IMR-90 (cell line): Measurements from ENCODE around the gene MORN5. TPM values are rescaled to one million over a fixed set of nuclear protein-coding genes. Genes with fewer than 3 reads are reported as not detected.

Source experiments
- ATAC-seq: fragments of 200-7000 bp; cut with Tn5 transposase; 2 replicates; pipeline ENCODE4 v1.9.1; 2020; ENCODE audit warnings: low read depth, mild to moderate bottlenecking, moderate library complexity
- BruUV-seq: library from RNA; stranded (reverse); fragments of 400-500 nt; replicated peaks from 2 replicates; lab custom pipeline; 2021; lab: Mats Ljungman, UMichigan
- CTCF ChIA-PET: fragments of 300-600 bp; formaldehyde crosslinking; extraction: SDS; loops from one replicate; lab custom pipeline; 2021; ENCODE audit warnings: antibody characterized with exemption; lab: Yijun Ruan, JAX
- POLR2A ChIA-PET: fragments of 300-600 bp; sonication (Branson Sonifier 250); formaldehyde crosslinking; loops from one replicate; lab custom pipeline; 2022; ENCODE audit warnings: antibody characterized with exemption; ENCODE audit not compliant: unreplicated experiment; lab: Charles Lee
- DNase-seq: peaks from one replicate; pipeline ENCODE4 v3.0.0; 2013
- H2AFZ ChIP-seq: replicated peaks from 2 replicates; pipeline ENCODE3; 2013; ENCODE audit warnings: low read length, mild to moderate bottlenecking; ENCODE audit not compliant: poor library complexity
- H2AK5ac ChIP-seq: 2 replicates; pipeline ENCODE4 v1.6.1; 2013; ENCODE audit warnings: low read depth, low read length, inconsistent platforms
- H2AK9ac ChIP-seq: replicated peaks from 2 replicates; pipeline ENCODE3; 2013; ENCODE audit warnings: mild to moderate bottlenecking, low read depth, low read length, moderate library complexity; ENCODE audit not compliant: poor library complexity
- H2BK120ac ChIP-seq: 2 replicates; pipeline ENCODE4 v1.6.1; 2013; ENCODE audit warnings: low read depth, low read length, inconsistent platforms
- H2BK15ac ChIP-seq: 3 replicates; pipeline ENCODE4 v1.6.1; 2013; ENCODE audit warnings: low read depth, low read length, inconsistent platforms
- H2BK20ac ChIP-seq: 2 replicates; pipeline ENCODE4 v1.6.1; 2013; ENCODE audit warnings: low read depth, mild to moderate bottlenecking, inconsistent platforms, low read length, moderate library complexity
- H2BK5ac ChIP-seq: 2 replicates; pipeline ENCODE4 v1.6.1; 2013; ENCODE audit warnings: mild to moderate bottlenecking, low read depth, low read length, inconsistent platforms; ENCODE audit not compliant: poor library complexity, severe bottlenecking
- H3K14ac ChIP-seq: replicated peaks from 2 replicates; pipeline ENCODE4 v1.6.1; 2013; ENCODE audit warnings: low read depth, low read length, inconsistent platforms
- H3K18ac ChIP-seq: 2 replicates; pipeline ENCODE4 v1.6.1; 2013; ENCODE audit warnings: low read depth, low read length, control low read depth
- H3K23ac ChIP-seq: 2 replicates; pipeline ENCODE4 v1.6.1; 2013; ENCODE audit warnings: low read depth, low read length, inconsistent platforms
- H3K27ac ChIP-seq: 2 replicates; pipeline ENCODE4 v1.5.1; 2013; ENCODE audit warnings: mild to moderate bottlenecking, control low read depth, low read length; ENCODE audit not compliant: insufficient read depth
- H3K27me3 ChIP-seq: 2 replicates; pipeline ENCODE4 v1.6.1; 2013; ENCODE audit warnings: low read length; ENCODE audit not compliant: control insufficient read depth, insufficient read depth
- H3K36me3 ChIP-seq: 2 replicates; pipeline ENCODE4 v1.6.1; 2013; ENCODE audit warnings: low read length, mixed read lengths; ENCODE audit not compliant: control insufficient read depth, insufficient read depth
- H3K4ac ChIP-seq: 2 replicates; pipeline ENCODE4 v1.6.1; 2013; ENCODE audit warnings: low read depth, low read length, inconsistent platforms
- H3K4me1 ChIP-seq: 2 replicates; pipeline ENCODE4 v1.6.1; 2013; ENCODE audit warnings: low read length, mixed read lengths; ENCODE audit not compliant: control insufficient read depth, insufficient read depth
- H3K4me2 ChIP-seq: 2 replicates; pipeline ENCODE4 v1.6.1; 2013; ENCODE audit warnings: low read depth, mild to moderate bottlenecking, control low read depth, low read length, moderate library complexity
- H3K4me3 ChIP-seq: 2 replicates; pipeline ENCODE4 v1.5.1; 2013; ENCODE audit warnings: low read depth, mild to moderate bottlenecking, control low read depth, low read length, moderate library complexity; ENCODE audit not compliant: insufficient read depth
- H3K56ac ChIP-seq: 2 replicates; pipeline ENCODE4 v1.6.1; 2013; ENCODE audit warnings: low read length, inconsistent platforms; ENCODE audit not compliant: insufficient read depth; ENCODE audit errors: extremely low read depth
- H3K79me1 ChIP-seq, 2 experiments: 2 replicates each; pipeline ENCODE4 v1.6.1; 2013; ENCODE audit warnings: low read length in 2 of 2, inconsistent platforms in 1 of 2, low read depth in 1 of 2
- H3K9ac ChIP-seq: 2 replicates; pipeline ENCODE4 v1.6.1; 2013; ENCODE audit warnings: low read depth, low read length, control low read depth
- H3K9me1 ChIP-seq: 2 replicates; pipeline ENCODE4 v1.6.1; 2013; ENCODE audit warnings: low read length, inconsistent platforms; ENCODE audit not compliant: insufficient read depth
- H3K9me3 ChIP-seq: 2 replicates; pipeline ENCODE4 v1.6.1; 2013; ENCODE audit warnings: low read length; ENCODE audit not compliant: control insufficient read depth, insufficient read depth
- H4K20me1 ChIP-seq: 2 replicates; pipeline ENCODE4 v1.6.1; 2013; ENCODE audit warnings: low read length, inconsistent platforms; ENCODE audit not compliant: insufficient read depth
- H4K5ac ChIP-seq: 2 replicates; pipeline ENCODE4 v1.6.1; 2013; ENCODE audit warnings: mild to moderate bottlenecking, low read depth, low read length, control low read depth
- H4K8ac ChIP-seq, 2 experiments: 2 replicates each; pipeline ENCODE4 v1.6.1; 2013; ENCODE audit warnings: low read depth in 2 of 2, low read length in 2 of 2, control low read depth in 1 of 2, inconsistent platforms in 1 of 2
- H4K91ac ChIP-seq: 2 replicates; pipeline ENCODE4 v1.6.1; 2013; ENCODE audit warnings: low read depth, low read length, inconsistent platforms; ENCODE audit not compliant: insufficient read depth
- BHLHE40 ChIP-seq: fragments of 150-350 bp; IDR thresholded peaks from 2 replicates; pipeline ENCODE4 v1.6.1; 2016; ENCODE audit warnings: mild to moderate bottlenecking, low read depth, low read length
- CEBPB ChIP-seq: IDR thresholded peaks from 2 replicates; pipeline ENCODE4 v1.6.1; 2012; ENCODE audit warnings: low read depth, low read length, improper control_type of control experiment
- MAFK ChIP-seq: IDR thresholded peaks from 2 replicates; pipeline ENCODE4 v1.6.1; 2012; ENCODE audit warnings: low read depth, low read length, improper control_type of control experiment
- MXI1 ChIP-seq: IDR thresholded peaks from 2 replicates; pipeline ENCODE4 v1.6.1; 2012; ENCODE audit warnings: low read depth, mild to moderate bottlenecking, low read length, moderate library complexity, borderline replicate concordance
- NFE2L2 ChIP-seq: fragments of 150-350 bp; IDR thresholded peaks from 2 replicates; pipeline ENCODE4 v1.6.1; 2016; ENCODE audit warnings: low read depth, mild to moderate bottlenecking, low read length
- RAD21 ChIP-seq: IDR thresholded peaks from 2 replicates; pipeline ENCODE4 v1.6.1; 2012; ENCODE audit warnings: low read length, improper control_type of control experiment
- RCOR1 ChIP-seq: IDR thresholded peaks from 2 replicates; pipeline ENCODE4 v1.6.1; 2012; ENCODE audit warnings: mild to moderate bottlenecking, low read length, improper control_type of control experiment; ENCODE audit not compliant: insufficient replicate concordance
- WGBS, 2 experiments: methylation state at CpG; one replicate each; pipeline versions ENCODE4 v1.1.5 to v1.1.7; 2013; ENCODE audit warnings: missing lambda C conversion rate in 2 of 2; ENCODE audit not compliant: insufficient read length in 1 of 2; ENCODE audit errors: extremely low coverage in 2 of 2; 5-methylcytosine and 5-hydroxymethylcytosine counted together
- dilution Hi-C: fragments of 300-500 bp; cut with HindIII; formaldehyde crosslinking; loops from one replicate; pipeline ENCODE4 v1.14.3; 2018; ENCODE audit warnings: low sequenced_read_pairs; ENCODE audit not compliant: unreplicated experiment
- in situ Hi-C: fragments of 300-500 bp; cut with MboI; formaldehyde crosslinking; loops from 3 replicates; pipeline ENCODE4 v1.14.3; 2019; ENCODE audit warnings: low sequenced_read_pairs, inconsistent platforms, mixed read lengths
- intact Hi-C: fragments of 100-400 bp; cut with micrococcal nuclease; formaldehyde crosslinking; loops from 2 replicates; pipeline ENCODE4 v1.10.0; 2022
- polyA plus RNA-seq, 3 experiments: library from polyadenylated mRNA; depleted of rRNA; stranded (reverse); fragments of >200 nt; gene quantifications; 2 replicates each; pipeline ENCODE4 v1.2.3, GENCODE V29; 2012; ENCODE audit warnings: low replicate concordance in 1 of 3
- total RNA-seq: library from RNA; depleted of rRNA; stranded (reverse); fragments of >200 nt; gene quantifications from 2 replicates; pipeline ENCODE4 v1.2.3, GENCODE V29; 2012
- TF ChIP-seq, protein P1 (sequence below): fragments of 150-350 bp; IDR thresholded peaks from 2 replicates; pipeline ENCODE4 v1.6.1; 2016; ENCODE audit warnings: low read depth, mild to moderate bottlenecking, low read length, moderate library complexity, borderline replicate concordance
- TF ChIP-seq, protein P2 (sequence below): conservative IDR thresholded peaks from 2 replicates; pipeline ENCODE4 v1.5.1; 2012; ENCODE audit warnings: mild to moderate bottlenecking, low read depth, low read length, improper control_type of control experiment

The MORN5 gene
- total and polyA plus RNA-seq, 2 of the 4 experiments (the other 2 are of a cell fraction): not detected

GRCh38 chr9:122127396-122127798 is 32.3 kb upstream of the MORN5 start:
- intact Hi-C loops (no loop called here), dilution Hi-C loops (no loop called here), in situ Hi-C loops (no loop called here)
- Histone ChIP-seq H3K14ac (no peak overlapping the region), H3K4me1 (peaks cover 13% of the 10 kb centered on the region), H2BK15ac (no peak overlapping the region), H2AFZ (peak overlapping the region; percentile 87), H3K27ac (no peak overlapping the region), H3K27me3 (peaks cover 2% of the 10 kb centered on the region; the same call in 1 of the 2 replicates), H3K9me3 (no peaks in the 10 kb centered on the region), H3K79me1 (no peaks in the 10 kb centered on the region), H2AK9ac (peak overlapping the region; percentile 62), H4K20me1 (no peaks in the 10 kb centered on the region), H3K4me2 (no peak overlapping the region), H3K56ac (no peak overlapping the region), H3K36me3 (no peaks in the 10 kb centered on the region), H2BK20ac (no peak overlapping the region), H2AK5ac (peak overlapping the region; percentile 8; the same call in 1 of the 2 replicates), H3K9ac (no peak overlapping the region), H3K23ac (no peak overlapping the region), H3K4ac (0 out of 2 replicates have a peak overlapping the region, but pooled peaks have one; percentile 21), H4K5ac (no peak overlapping the region), H3K4me3 (no peak overlapping the region), H3K18ac (no peak overlapping the region), H3K9me1 (peaks cover 7% of the 10 kb centered on the region), H4K91ac (no peak overlapping the region), H4K8ac (no peak overlapping the region), H2BK5ac (no peak overlapping the region), H2BK120ac (no peak overlapping the region)
- ChIA-PET CTCF (interaction anchor here (0.8 to 3.7 kb wide), 2 partner anchors 28 to 223 kb away, joined by 3 to 43 read pairs; no protein-coding TSS in a partner anchor), POLR2A (no interaction called here)
- no peak for DNase-seq
- TF ChIP-seq, protein P1, sequence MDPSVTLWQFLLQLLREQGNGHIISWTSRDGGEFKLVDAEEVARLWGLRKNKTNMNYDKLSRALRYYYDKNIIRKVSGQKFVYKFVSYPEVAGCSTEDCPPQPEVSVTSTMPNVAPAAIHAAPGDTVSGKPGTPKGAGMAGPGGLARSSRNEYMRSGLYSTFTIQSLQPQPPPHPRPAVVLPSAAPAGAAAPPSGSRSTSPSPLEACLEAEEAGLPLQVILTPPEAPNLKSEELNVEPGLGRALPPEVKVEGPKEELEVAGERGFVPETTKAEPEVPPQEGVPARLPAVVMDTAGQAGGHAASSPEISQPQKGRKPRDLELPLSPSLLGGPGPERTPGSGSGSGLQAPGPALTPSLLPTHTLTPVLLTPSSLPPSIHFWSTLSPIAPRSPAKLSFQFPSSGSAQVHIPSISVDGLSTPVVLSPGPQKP: no peak
- TF ChIP-seq RAD21: no peak
- TF ChIP-seq MAFK: no peak
- no peak for TF ChIP-seq BHLHE40
- TF ChIP-seq CEBPB: no peak
- TF ChIP-seq, protein P2, sequence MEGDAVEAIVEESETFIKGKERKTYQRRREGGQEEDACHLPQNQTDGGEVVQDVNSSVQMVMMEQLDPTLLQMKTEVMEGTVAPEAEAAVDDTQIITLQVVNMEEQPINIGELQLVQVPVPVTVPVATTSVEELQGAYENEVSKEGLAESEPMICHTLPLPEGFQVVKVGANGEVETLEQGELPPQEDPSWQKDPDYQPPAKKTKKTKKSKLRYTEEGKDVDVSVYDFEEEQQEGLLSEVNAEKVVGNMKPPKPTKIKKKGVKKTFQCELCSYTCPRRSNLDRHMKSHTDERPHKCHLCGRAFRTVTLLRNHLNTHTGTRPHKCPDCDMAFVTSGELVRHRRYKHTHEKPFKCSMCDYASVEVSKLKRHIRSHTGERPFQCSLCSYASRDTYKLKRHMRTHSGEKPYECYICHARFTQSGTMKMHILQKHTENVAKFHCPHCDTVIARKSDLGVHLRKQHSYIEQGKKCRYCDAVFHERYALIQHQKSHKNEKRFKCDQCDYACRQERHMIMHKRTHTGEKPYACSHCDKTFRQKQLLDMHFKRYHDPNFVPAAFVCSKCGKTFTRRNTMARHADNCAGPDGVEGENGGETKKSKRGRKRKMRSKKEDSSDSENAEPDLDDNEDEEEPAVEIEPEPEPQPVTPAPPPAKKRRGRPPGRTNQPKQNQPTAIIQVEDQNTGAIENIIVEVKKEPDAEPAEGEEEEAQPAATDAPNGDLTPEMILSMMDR: no peak
- no peak for TF ChIP-seq RCOR1
- TF ChIP-seq MXI1: no peak
- TF ChIP-seq NFE2L2: no peak
- ATAC-seq: no peak
- BruUV-seq: no TSS peak
- WGBS, 2 experiments: 70% methylated on average over 2 of the region's 10 CpGs; no CpG with 5 or more reads in 1 of the 2 experiments
